T-helper 2 cell (primary cell): ENCODE results near the gene GPS1.

Source experiments
- DNase-seq, 5 experiments: peaks; one replicate each; pipeline versions ENCODE4 v3.0.0 to v3.0.0-alpha.2; 2012 to 2022

GPS1 gene

GRCh38 chr17:82105417-82105881, 53.8 kb downstream of the GPS1 start:
- no peak for DNase-seq

- DNase-seq, result peak in 4 of 5 experiments; percentile 37 to 82 (median 43)
Observed at GRCh38 chr17:82105882-82106687, 54.4 kb downstream of the GPS1 start.

GRCh38 chr17:82106688-82107305, 55.1 kb downstream of the GPS1 start:
- no peak for DNase-seq
